SU-DHL-6 (cell line): ENCODE results near the gene SDC3.

Source experiments
- H2AFZ ChIP-seq: fragments of 200-600 bp; sonication (generic); 2 replicates; pipeline ENCODE4 v1.6.1; 2014; ENCODE audit warnings: low read depth, mild to moderate bottlenecking, moderate library complexity, mixed read lengths, antibody characterized with exemption, low read length; ENCODE audit not compliant: severe bottlenecking
- H3F3A ChIP-seq: fragments of 200-600 bp; shearing (Covaris generic); 2 replicates; pipeline ENCODE4 v1.6.0; 2016; ENCODE audit warnings: antibody characterized with exemption, mild to moderate bottlenecking; ENCODE audit not compliant: insufficient read depth
- H3K27ac ChIP-seq: fragments of 200-600 bp; sonication (generic); 2 replicates; pipeline ENCODE4 v1.5.1; 2016; ENCODE audit warnings: low read depth, mild to moderate bottlenecking, low read length, moderate library complexity, mixed read lengths
- H3K27me3 ChIP-seq: fragments of 200-600 bp; sonication (generic), shearing (Covaris generic); 2 replicates; pipeline ENCODE4 v1.6.0; 2014; ENCODE audit warnings: mild to moderate bottlenecking, low read length
- H3K36me3 ChIP-seq: fragments of 200-600 bp; sonication (generic); 2 replicates; pipeline ENCODE4 v1.6.1; 2014; ENCODE audit warnings: mild to moderate bottlenecking, low read length, mixed read lengths
- H3K4me2 ChIP-seq: fragments of 300-600, 200-600 bp; shearing (Covaris generic), sonication (generic); 2 replicates; pipeline ENCODE4 v1.6.0; 2014; ENCODE audit warnings: low read length, low read depth, mild to moderate bottlenecking; ENCODE audit not compliant: poor library complexity, severe bottlenecking
- H3K4me3 ChIP-seq: fragments of 200-600 bp; sonication (generic); 2 replicates; pipeline ENCODE4 v1.5.1; 2014; ENCODE audit warnings: antibody characterized with exemption, low read length, mild to moderate bottlenecking, mixed read lengths; ENCODE audit not compliant: insufficient read depth, poor library complexity, severe bottlenecking
- H3K79me2 ChIP-seq: fragments of 200-600 bp; sonication (generic); 2 replicates; pipeline ENCODE4 v1.6.1; 2014; ENCODE audit warnings: mild to moderate bottlenecking, low read length, moderate library complexity; ENCODE audit not compliant: insufficient read depth
- H3K9ac ChIP-seq: fragments of 200-600 bp; sonication (generic); 2 replicates; pipeline ENCODE4 v1.7.0; 2014; ENCODE audit warnings: mild to moderate bottlenecking, low read length
- H3K9me2 ChIP-seq: fragments of 200-600 bp; sonication (generic); replicated peaks from 2 replicates; pipeline ENCODE4 v1.6.1; 2014; ENCODE audit warnings: low read length; ENCODE audit not compliant: insufficient read depth
- H3K9me3 ChIP-seq: fragments of 200-600 bp; sonication (generic); 2 replicates; pipeline ENCODE4 v1.6.1; 2014; ENCODE audit warnings: low read length, mixed read lengths; ENCODE audit not compliant: insufficient read depth
- H4K20me1 ChIP-seq: fragments of 200-600 bp; sonication (generic); 2 replicates; pipeline ENCODE4 v1.6.1; 2014; ENCODE audit warnings: low read depth, mild to moderate bottlenecking, antibody characterized with exemption, low read length, moderate library complexity, mixed read lengths
- CTCF ChIP-seq: fragments of 200-600 bp; sonication (generic); IDR thresholded peaks from one replicate; pipeline ENCODE4 v1.5.1; 2017; ENCODE audit warnings: antibody characterized with exemption, mild to moderate bottlenecking, low read length, moderate library complexity; ENCODE audit not compliant: insufficient read depth, poor library complexity, severe bottlenecking
- EZH2phosphoT487 ChIP-seq: fragments of 200-600 bp; sonication (generic), shearing (Covaris generic); conservative IDR thresholded peaks from 2 replicates; pipeline ENCODE4 v1.6.1; 2018; ENCODE audit warnings: mild to moderate bottlenecking, antibody characterized with exemption, low read length, moderate library complexity, mixed read lengths

Gene SDC3

GRCh38 chr1:30875197-30875596 is 33.4 kb downstream of the SDC3 start:
- Histone ChIP-seq H4K20me1 (no peaks in the 10 kb centered on the region), H3K9me3 (no peaks in the 10 kb centered on the region), H3K4me3 (no peak overlapping the region), H3K9ac (no peak overlapping the region), H3K9me2 (no peaks in the 10 kb centered on the region), H3K4me2 (no peak overlapping the region), H3K27ac (no peak overlapping the region), H3F3A (no peaks in the 10 kb centered on the region), H3K79me2 (no peaks in the 10 kb centered on the region), H3K27me3 (no peaks in the 10 kb centered on the region), H2AFZ (no peak overlapping the region), H3K36me3 (no peaks in the 10 kb centered on the region)
- no peak for TF ChIP-seq EZH2phosphoT487
- no peak for TF ChIP-seq CTCF

GRCh38 chr1:30874176-30874575 is 34.4 kb downstream of the SDC3 start:
- Histone ChIP-seq H3K9me2 (no peaks in the 10 kb centered on the region), H3F3A (no peaks in the 10 kb centered on the region), H3K36me3 (no peaks in the 10 kb centered on the region), H3K27ac (no peak overlapping the region), H3K4me3 (no peak overlapping the region), H3K9me3 (no peaks in the 10 kb centered on the region), H2AFZ (no peak overlapping the region), H3K79me2 (no peaks in the 10 kb centered on the region), H4K20me1 (no peaks in the 10 kb centered on the region), H3K9ac (no peak overlapping the region), H3K4me2 (no peak overlapping the region), H3K27me3 (no peaks in the 10 kb centered on the region)
- no peak for TF ChIP-seq CTCF
- TF ChIP-seq EZH2phosphoT487: no peak

- H3F3A ChIP-seq: no peaks in the 10 kb centered on the region
- H3K4me2 ChIP-seq: no peak overlapping the region
- no peak overlapping the region for H3K4me3 ChIP-seq
- no peak overlapping the region for H3K27ac ChIP-seq
- TF ChIP-seq EZH2phosphoT487 (no peak), CTCF (no peak)
- no peak overlapping the region for H3K9ac ChIP-seq
- H3K27me3 ChIP-seq: no peaks in the 10 kb centered on the region
- H3K36me3 ChIP-seq: no peaks in the 10 kb centered on the region
- no peak overlapping the region for H2AFZ ChIP-seq
- H3K9me2 ChIP-seq: no peaks in the 10 kb centered on the region
- no peaks in the 10 kb centered on the region for H3K9me3 ChIP-seq
- H4K20me1 ChIP-seq: no peaks in the 10 kb centered on the region
- no peaks in the 10 kb centered on the region for H3K79me2 ChIP-seq
These were observed 35.7 kb downstream of the SDC3 start for GRCh38 chr1:30872948-30873263.
